Left lung (tissue), 14 donors: ENCODE results near the gene TMPRSS5. TPM values are rescaled to one million over a fixed set of nuclear protein-coding genes. Genes with fewer than 3 reads are reported as not detected.

Source experiments
- ATAC-seq: fragments of 200-7000 bp; cut with Tn5 transposase; one replicate; pipeline ENCODE4 v1.9.1; 2020; ENCODE audit warnings: moderate library complexity
- DNase-seq, 4 donors: peaks; one replicate each; pipeline ENCODE4 v3.0.0-alpha.2; 2013 to 2020
- H3K27ac ChIP-seq, 2 donors: fragments of 200-600 bp; sonication (generic) in 1 of 2; one replicate each; pipeline versions ENCODE4 v1.5.0 to v1.8.0; 2020 to 2021
- H3K27me3 ChIP-seq, 2 donors: fragments of 200-600 bp; sonication (generic) in 1 of 2; one replicate each; pipeline versions ENCODE4 v1.5.0 to v1.8.0; 2020 to 2021
- H3K36me3 ChIP-seq, 2 donors: fragments of 200-600 bp; sonication (generic) in 1 of 2; one replicate each; pipeline versions ENCODE4 v1.5.0 to v1.8.0; 2020 to 2021
- H3K4me1 ChIP-seq, 2 donors: fragments of 200-600 bp; one replicate each; pipeline ENCODE4 v1.8.0; 2021
- H3K4me3 ChIP-seq, 2 donors: fragments of 200-600 bp; sonication (generic) in 1 of 2; one replicate each; pipeline versions ENCODE4 v1.5.0 to v1.8.0; 2020 to 2021; ENCODE audit warnings: mild to moderate bottlenecking in 1 of 2
- H3K9me3 ChIP-seq, 2 donors: fragments of 200-600 bp; sonication (generic) in 1 of 2; one replicate each; pipeline versions ENCODE4 v1.5.0 to v1.8.0; 2020 to 2021
- CTCF ChIP-seq, 2 donors: fragments of 200-600 bp; sonication (generic) in 1 of 2; IDR thresholded peaks; one replicate each; pipeline versions ENCODE4 v1.5.0 to v1.8.0; 2021; ENCODE audit warnings: antibody characterized with exemption in 2 of 2
- intact Hi-C, 2 donors: fragments of 100-400 bp; cut with DNase I; formaldehyde crosslinking; loops; one replicate each; pipeline versions ENCODE4 v1.11.2 to v1.14.2; 2022
- long read RNA-seq, 12 donors: library from polyadenylated mRNA in 2 of 12; unstranded in 2 of 12; transcript quantifications; one replicate each; pipeline ENCODE4 v2.0.0 and lab custom pipeline, GENCODE V29; 2019 to 2026
- polyA plus RNA-seq, 6 donors: library from polyadenylated mRNA; unstranded; fragments of 120-200 nt; gene quantifications; one replicate each; pipeline ENCODE4 v1.2.1, GENCODE V29; 2013; ENCODE audit not compliant: insufficient read length in 6 of 6
- total RNA-seq, 2 donors: library from RNA; stranded (reverse); fragmentation: NEBNext Ultra II Directional; extraction: Animal tissue kit (Norgen Biotek cat#: 25700); gene quantifications; one replicate each; pipeline ENCODE4 v1.2.1, GENCODE V29; 2021
- donor health status: DM: no; HTN: yes; CAD: no.
- donor health status: DM: no; HTN: no; CAD: no.

TMPRSS5 gene
- total RNA-seq: under 1 TPM; 0.23 to 0.81 TPM
- polyA plus RNA-seq: 1 to 10 TPM in 5 of 6 donors, under 1 TPM in 1; 0.68 to 2.3 (median 1.8) TPM
- long read RNA-seq, donor 1: 0 reads
- long read RNA-seq, donor 2: 0 reads
- long read RNA-seq, donor 3: 0 reads
- long read RNA-seq, donor 4: 0 reads
- long read RNA-seq, donor 5: 0 reads
- long read RNA-seq, donor 6: 0 reads
- long read RNA-seq, donor 7: 0 reads
- long read RNA-seq, donor 8: 0 reads
- long read RNA-seq, donor 9: 0 reads
- long read RNA-seq, donor 10: 0 reads
- long read RNA-seq, donor 11: 0 reads
- long read RNA-seq, donor 12: 0 reads

GRCh38 chr11:113705871-113706655 lies at the start of gene TMPRSS5:
TMPRSS5 (minus strand) TSS chr11:113706308; CDS start chr11:113706224, 84 bp downstream.
- Histone ChIP-seq H3K27ac (no peak within 1 kb of the TSS), H3K36me3 (no peaks in the 10 kb centered on the region), H3K9me3 (peaks cover 0 to 20% of the 10 kb centered on the region in 2 donors), H3K27me3 (no peaks in the 10 kb centered on the region), H3K4me3 (no peak within 1 kb of the TSS), H3K4me1 (no peaks in the 10 kb centered on the region)
- DNase-seq (no peak), ATAC-seq (no peak)
- intact Hi-C loops: no loop called here
- no peak for TF ChIP-seq CTCF (IDR thresholded peaks at IDR 0.05)

GRCh38 chr11:113752932-113753331 lies 46.8 kb upstream of the TMPRSS5 start:
- peaks cover 0 to 74% of the 10 kb centered on the region in 2 donors for H3K36me3 ChIP-seq
- no peak overlapping the region for H3K4me3 ChIP-seq
- no peaks in the 10 kb centered on the region for H3K9me3 ChIP-seq
- intact Hi-C loops: no loop called here
- no peaks in the 10 kb centered on the region for H3K27me3 ChIP-seq
- H3K27ac ChIP-seq: no peak overlapping the region
- TF ChIP-seq CTCF (IDR thresholded peaks at IDR 0.05): no peak
- no peak for ATAC-seq
- H3K4me1 ChIP-seq: no peaks in the 10 kb centered on the region
- DNase-seq: no peak

DNA sequence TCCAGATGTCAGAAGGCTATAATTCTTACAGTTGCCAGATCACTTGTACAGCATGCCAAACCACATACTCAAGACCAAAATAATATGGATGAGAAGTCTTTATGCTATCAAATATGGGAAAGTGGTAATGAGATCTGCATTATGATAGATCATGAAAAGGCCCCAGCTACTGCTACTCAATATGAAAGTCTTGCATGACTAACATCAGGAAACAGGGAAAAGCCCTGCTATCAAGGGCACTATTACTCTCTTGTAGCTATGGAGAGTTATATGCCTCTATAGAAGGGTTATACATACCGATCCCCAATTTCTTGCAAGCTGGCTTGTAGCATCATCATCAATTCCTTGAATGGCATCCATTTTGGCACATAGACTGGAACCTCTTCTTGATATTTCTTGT lies 30.2 kb upstream of the TMPRSS5 start:
- ATAC-seq: no peak
- Histone ChIP-seq H3K4me1 (no peaks in the 10 kb centered on the region), H3K9me3 (no peaks in the 10 kb centered on the region), H3K27me3 (no peaks in the 10 kb centered on the region), H3K27ac (no peak overlapping the region), H3K36me3 (peaks cover 0 to 99% of the 10 kb centered on the region in 2 donors), H3K4me3 (no peak overlapping the region)
- intact Hi-C loops: loop anchor here in 1 of 2 donors (10.0 kb wide), 1 partner anchor 432 kb away; no protein-coding TSS in a partner anchor
- TF ChIP-seq CTCF (IDR thresholded peaks at IDR 0.05): no peak
- no peak for DNase-seq

GRCh38 chr11:113732092-113732491 lies 26.0 kb upstream of the TMPRSS5 start:
- H3K36me3 ChIP-seq: peaks cover 0 to 59% of the 10 kb centered on the region in 2 donors
- no peak for ATAC-seq
- intact Hi-C loops: loop anchor here in 1 of 2 donors (10.0 kb wide), 1 partner anchor 427 kb away; no protein-coding TSS in a partner anchor
- no peaks in the 10 kb centered on the region for H3K4me1 ChIP-seq
- H3K4me3 ChIP-seq: no peak overlapping the region
- no peaks in the 10 kb centered on the region for H3K9me3 ChIP-seq
- no peaks in the 10 kb centered on the region for H3K27me3 ChIP-seq
- DNase-seq: no peak
- no peak for TF ChIP-seq CTCF (IDR thresholded peaks at IDR 0.05)
- H3K27ac ChIP-seq: no peak overlapping the region
